HepG2 (cell line): ENCODE measurements around the gene YBX2. TPM values are rescaled to one million over a fixed set of nuclear protein-coding genes. Genes with fewer than 3 reads are reported as not detected.

Source experiments
- ATRX ChIP-seq: sonication (generic); formaldehyde crosslinking; IDR thresholded peaks from 2 replicates; pipeline ENCODE4 v1.4.0; 2020; ENCODE audit warnings: missing genetic modification reagents, borderline replicate concordance
- ESRRA ChIP-seq: sonication (generic); formaldehyde crosslinking; IDR thresholded peaks from 2 replicates; pipeline ENCODE4 v1.5.1; 2020; ENCODE audit warnings: mild to moderate bottlenecking, low read depth, missing genetic modification reagents
- HCFC1 ChIP-seq: fragments of 150-350 bp; IDR thresholded peaks from 2 replicates; pipeline ENCODE4 v1.6.1; 2014; ENCODE audit warnings: low read depth, low read length
- HHEX ChIP-seq: IDR thresholded peaks from 2 replicates; pipeline ENCODE4 v1.6.1; 2016; ENCODE audit warnings: control low read depth
- HIC2 ChIP-seq: sonication (generic); formaldehyde crosslinking; IDR thresholded peaks from 2 replicates; pipeline ENCODE4 v1.9.0; 2022; ENCODE audit warnings: low read depth, missing genetic modification reagents
- HMG20A ChIP-seq: IDR thresholded peaks from 2 replicates; pipeline ENCODE4 v1.6.1; 2016; ENCODE audit warnings: borderline replicate concordance
- MIER2 ChIP-seq: IDR thresholded peaks from 2 replicates; pipeline ENCODE4 v1.6.1; 2016; ENCODE audit warnings: missing biosample characterization, missing genetic modification reagents
- MIXL1 ChIP-seq: IDR thresholded peaks from 2 replicates; pipeline ENCODE4 v1.6.1; 2016
- MXI1 ChIP-seq: IDR thresholded peaks from 3 replicates; pipeline ENCODE4 v1.6.1; 2012; ENCODE audit warnings: low read depth, low read length, inconsistent platforms, borderline replicate concordance
- NR3C1 ChIP-seq: sonication (generic); formaldehyde crosslinking; IDR thresholded peaks from 2 replicates; pipeline ENCODE4 v1.4.0; 2020; ENCODE audit warnings: missing genetic modification reagents
- PRMT3 ChIP-seq: sonication (generic); formaldehyde crosslinking; IDR thresholded peaks from 2 replicates; pipeline ENCODE4 v1.8.1; 2022; ENCODE audit warnings: low read depth, mild to moderate bottlenecking, moderate library complexity, missing genetic modification reagents, borderline replicate concordance
- SOX13 ChIP-seq, 3 experiments: fragments of 450-650 bp in 1 of 3; sonication (generic) in 1 of 3; formaldehyde crosslinking in 1 of 3; IDR thresholded peaks in 2 of 3; conservative IDR thresholded peaks in 1 of 3; 2 replicates each; pipeline versions ENCODE4 v1.5.0 to v1.6.1; 2016 to 2020; ENCODE audit warnings: antibody characterized with exemption in 1 of 3, mild to moderate bottlenecking in 1 of 3, missing compliant biosample characterization in 1 of 3, missing genetic modification reagents in 1 of 3, moderate library complexity in 1 of 3
- THAP8 ChIP-seq: sonication (generic); formaldehyde crosslinking; IDR thresholded peaks from 2 replicates; pipeline ENCODE4 v1.5.1; 2020; ENCODE audit warnings: missing genetic modification reagents, mild to moderate bottlenecking, borderline replicate concordance
- ZBTB2 ChIP-seq: sonication (generic); formaldehyde crosslinking; IDR thresholded peaks from 2 replicates; pipeline ENCODE4 v1.8.0; 2022; ENCODE audit warnings: low read depth, missing genetic modification reagents
- ZBTB8A ChIP-seq: sonication (generic); formaldehyde crosslinking; IDR thresholded peaks from 2 replicates; pipeline ENCODE4 v1.4.0; 2020; ENCODE audit warnings: mild to moderate bottlenecking, low read depth, missing genetic modification reagents, borderline replicate concordance
- ZNF280D ChIP-seq: sonication (generic); formaldehyde crosslinking; IDR thresholded peaks from 2 replicates; pipeline ENCODE4 v1.5.1; 2020; ENCODE audit warnings: mild to moderate bottlenecking, missing genetic modification reagents
- ZNF30 ChIP-seq: sonication (generic); formaldehyde crosslinking; IDR thresholded peaks from 2 replicates; pipeline ENCODE4 v1.5.0; 2020; ENCODE audit warnings: mild to moderate bottlenecking, missing genetic modification reagents
- ZNF557 ChIP-seq: sonication (generic); formaldehyde crosslinking; IDR thresholded peaks from 2 replicates; pipeline ENCODE4 v1.4.0; 2020; ENCODE audit warnings: missing genetic modification reagents
- ZNF629 ChIP-seq: sonication (generic); formaldehyde crosslinking; conservative IDR thresholded peaks from 2 replicates; pipeline ENCODE4 v1.5.0; 2020; ENCODE audit warnings: missing genetic modification reagents
- ZNF639 ChIP-seq: conservative IDR thresholded peaks from 2 replicates; pipeline ENCODE4 v1.6.1; 2018; ENCODE audit warnings: missing genetic modification reagents
- polyA plus RNA-seq, 8 experiments: library from polyadenylated mRNA; depleted of rRNA in 3 of 8; stranded (reverse) in 7 of 8; unstranded in 1 of 8; fragments of >200 nt; fragmentation: Illumina TruSeq in 4 of 8; extraction: Trizol in 4 of 8; gene quantifications; 2 replicates each; pipeline versions ENCODE4 v1.2.1 to v1.2.3, GENCODE V29; 2011 to 2016; ENCODE audit warnings: low read depth in 4 of 8, missing spikeins in 1 of 8, mixed read lengths in 1 of 8; ENCODE audit not compliant: insufficient read depth in 1 of 8
- total RNA-seq, 5 experiments: library from RNA; depleted of rRNA; stranded (reverse); fragments of >200 nt; fragmentation: Illumina TruSeq; extraction: Trizol; gene quantifications; 2 replicates each; pipeline ENCODE4 v1.2.3, GENCODE V29; 2016; ENCODE audit warnings: low read depth in 1 of 5

The YBX2 gene
- total and polyA plus RNA-seq, 2 of the 13 experiments (the other 11 are each of a cell fraction or from before 2014, with no cell fraction given): 0.12 to 0.22 TPM

- TF ChIP-seq MIXL1 (peak; percentile 81), HCFC1 (peak; percentile 69), MXI1 (peak; percentile 74; the same call in 1 of the 3 replicates), THAP8 (CRISPR knock-in tag) (no peak), ZBTB2 (CRISPR knock-in tag) (peak; percentile 98), ZNF30 (CRISPR knock-in tag) (no peak), SOX13 (IDR thresholded peaks at IDR 0.05) (no peak), SOX13 (CRISPR knock-in tag; conservative IDR thresholded peaks at IDR 0.05 in 1 of 2, IDR thresholded peaks at IDR 0.05 in 1 of 2) (0 out of 4 replicates have a peak, but pooled peaks of 1 of the 2 experiments have one; percentile 26), HMG20A (CRISPR knock-in tag) (no peak), ZNF557 (CRISPR knock-in tag) (0 out of 2 replicates have a peak, but pooled peaks have one; percentile 53), ZNF639 (CRISPR knock-in tag) (peak; percentile 96), ZNF629 (CRISPR knock-in tag) (0 out of 2 replicates have a peak, but pooled peaks have one; percentile 36), ZNF280D (CRISPR knock-in tag) (no peak), NR3C1 (CRISPR knock-in tag) (no peak), PRMT3 (CRISPR knock-in tag) (no peak), HIC2 (0 out of 2 replicates have a peak, but pooled peaks have one; percentile 29), ESRRA (CRISPR knock-in tag) (0 out of 2 replicates have a peak, but pooled peaks have one; percentile 61), ZBTB8A (CRISPR knock-in tag) (no peak), ATRX (CRISPR knock-in tag) (no peak), HHEX (no peak), MIER2 (peak; percentile 86)
These were observed 20.5 kb upstream of the YBX2 start, which contains the start of gene GPS2 (continued) for GRCh38 chr17:7314719-7315569.
